Esophagus muscularis mucosa (tissue), 3 donors: ENCODE data around the gene SDF2.

ENCODE experiments used
- POLR2A ChIP-seq: fragments of 450-650 bp; IDR thresholded peaks from one replicate; pipeline ENCODE4 v1.6.1; 2017; ENCODE audit warnings: antibody characterized with exemption, moderate library complexity, mild to moderate bottlenecking, low read depth
- POLR2AphosphoS5 ChIP-seq, 2 donors: sonication (generic); formaldehyde crosslinking; IDR thresholded peaks; one replicate each; pipeline ENCODE4 v1.6.1; 2017; ENCODE audit warnings: antibody characterized with exemption in 2 of 2
- TF ChIP-seq, protein P1 (sequence below), 3 experiments: fragments of 200-600 bp in 2 of 3; fragments of 450-650 bp in 1 of 3; sonication (generic) in 2 of 3; IDR thresholded peaks; one replicate each; pipeline ENCODE4 v1.5.1; 2017 to 2019; ENCODE audit warnings: antibody characterized with exemption in 3 of 3, mild to moderate bottlenecking in 2 of 3, moderate library complexity in 1 of 3

DNA sequence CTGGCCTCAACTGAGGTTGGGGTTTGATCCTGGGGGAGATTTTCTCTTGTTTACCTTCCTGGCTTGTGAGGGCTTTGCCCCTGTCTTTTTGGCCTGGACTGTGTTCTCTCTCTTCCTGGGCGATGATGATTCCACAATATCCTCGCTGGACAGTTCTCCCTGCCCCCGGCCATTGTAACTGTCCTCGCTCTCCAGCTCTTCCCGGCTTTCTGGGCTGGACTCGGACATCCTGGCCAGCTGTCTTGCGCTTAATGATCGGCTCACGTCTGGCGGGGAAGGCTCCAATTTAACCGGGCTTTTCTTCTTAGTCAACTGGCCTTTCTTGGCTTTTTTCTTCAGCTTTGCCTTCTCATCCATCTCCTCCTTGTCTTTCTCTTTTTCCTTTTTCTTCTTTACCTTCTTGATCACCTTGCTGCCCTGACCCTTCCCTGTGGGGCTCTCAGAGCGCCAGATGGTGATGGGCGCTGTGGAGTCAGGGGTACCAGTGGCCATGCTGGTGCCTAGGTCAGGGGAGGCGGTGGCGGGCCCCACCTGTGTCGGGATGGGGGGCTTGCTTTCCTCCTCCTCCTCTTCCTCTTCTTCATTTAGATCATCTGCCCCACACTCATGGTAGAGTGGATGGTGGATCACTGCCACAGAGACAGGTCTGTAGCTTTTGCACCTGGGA, 42.0 kb upstream of the SDF2 start:
- TF ChIP-seq, protein P1, sequence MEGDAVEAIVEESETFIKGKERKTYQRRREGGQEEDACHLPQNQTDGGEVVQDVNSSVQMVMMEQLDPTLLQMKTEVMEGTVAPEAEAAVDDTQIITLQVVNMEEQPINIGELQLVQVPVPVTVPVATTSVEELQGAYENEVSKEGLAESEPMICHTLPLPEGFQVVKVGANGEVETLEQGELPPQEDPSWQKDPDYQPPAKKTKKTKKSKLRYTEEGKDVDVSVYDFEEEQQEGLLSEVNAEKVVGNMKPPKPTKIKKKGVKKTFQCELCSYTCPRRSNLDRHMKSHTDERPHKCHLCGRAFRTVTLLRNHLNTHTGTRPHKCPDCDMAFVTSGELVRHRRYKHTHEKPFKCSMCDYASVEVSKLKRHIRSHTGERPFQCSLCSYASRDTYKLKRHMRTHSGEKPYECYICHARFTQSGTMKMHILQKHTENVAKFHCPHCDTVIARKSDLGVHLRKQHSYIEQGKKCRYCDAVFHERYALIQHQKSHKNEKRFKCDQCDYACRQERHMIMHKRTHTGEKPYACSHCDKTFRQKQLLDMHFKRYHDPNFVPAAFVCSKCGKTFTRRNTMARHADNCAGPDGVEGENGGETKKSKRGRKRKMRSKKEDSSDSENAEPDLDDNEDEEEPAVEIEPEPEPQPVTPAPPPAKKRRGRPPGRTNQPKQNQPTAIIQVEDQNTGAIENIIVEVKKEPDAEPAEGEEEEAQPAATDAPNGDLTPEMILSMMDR (IDR thresholded peaks at IDR 0.05), result no peak
- TF ChIP-seq POLR2AphosphoS5 (IDR thresholded peaks at IDR 0.05) (no peak), POLR2A (no peak)
